HepG2 (cell line): Measurements from ENCODE around the gene MGA. TPM values are rescaled to one million over a fixed set of nuclear protein-coding genes. Genes with fewer than 3 reads are reported as not detected.

Experiments
- ATAC-seq: fragments of 200-7000 bp; cut with Tn5 transposase; 3 replicates; pipeline ENCODE4 v1.9.1; 2020; ENCODE audit warnings: mild to moderate bottlenecking, moderate library complexity
- BruUV-seq: library from RNA; stranded (reverse); fragments of 400-500 nt; replicated peaks from 2 replicates; lab custom pipeline; 2021; lab: Mats Ljungman, UMichigan
- CTCF ChIA-PET: fragments of 300-600 bp; formaldehyde crosslinking; extraction: SDS; loops from one replicate; lab custom pipeline; 2021; ENCODE audit warnings: low total read pairs, inconsistent platforms, low intra/inter-chr PET ratio; lab: Yijun Ruan, JAX
- POLR2A ChIA-PET: fragments of 350-600 bp; sonication (Branson Sonifier 250); formaldehyde crosslinking; loops from one replicate; lab custom pipeline; 2020; ENCODE audit warnings: antibody characterized with exemption, inconsistent platforms; lab: Yijun Ruan, JAX
- DNase-seq: peaks from one replicate; pipeline ENCODE4 v3.0.0-alpha.2; 2015; ENCODE audit warnings: low spot score
- FAIRE-seq: peaks from 3 replicates; lab custom pipeline; 2011; peaks lifted over from hg19 to GRCh38; lab: Jason Lieb, UNC
- H2AFZ ChIP-seq: one replicate; pipeline ENCODE4 v1.6.1; 2011; ENCODE audit warnings: low read length, inconsistent platforms
- H3K27ac ChIP-seq: fragments of 300-600 bp; 3 replicates; pipeline ENCODE4 v1.8.0; 2011; ENCODE audit warnings: mixed run types, mild to moderate bottlenecking, mixed read lengths, low read length, inconsistent platforms; ENCODE audit not compliant: insufficient read depth; ENCODE audit errors: extremely low read length
- H3K27me3 ChIP-seq, 2 experiments: fragments of 200-600 bp in 1 of 2; 2 replicates in 1 of 2; 3 replicates in 1 of 2; pipeline versions ENCODE4 v1.6.0 to v1.8.0; 2011; ENCODE audit warnings: low read length in 2 of 2, mild to moderate bottlenecking in 2 of 2, moderate library complexity in 2 of 2, inconsistent platforms in 1 of 2; ENCODE audit not compliant: insufficient read depth in 2 of 2, control insufficient read depth in 1 of 2
- H3K36me3 ChIP-seq, 2 experiments: fragments of 200-600 bp in 1 of 2; replicated peaks in 1 of 2; 2 replicates in 1 of 2; 3 replicates in 1 of 2; pipeline versions ENCODE4 v1.5.1 to v1.8.0; 2011; ENCODE audit warnings: low read length in 2 of 2, inconsistent platforms in 1 of 2; ENCODE audit not compliant: insufficient read depth in 2 of 2, control insufficient read depth in 1 of 2
- H3K4me1 ChIP-seq: 2 replicates; pipeline ENCODE4 v1.5.1; 2012; ENCODE audit warnings: low read length, inconsistent platforms; ENCODE audit not compliant: insufficient read depth
- H3K4me2 ChIP-seq: 2 replicates; pipeline ENCODE4 v1.6.0; 2011; ENCODE audit warnings: low read depth, low read length, inconsistent platforms
- H3K4me3 ChIP-seq, 3 experiments: fragments of 200-600 bp in 1 of 3; sonication (generic), shearing (Covaris generic) in 1 of 3; replicated peaks in 1 of 3; 2 replicates each; pipeline ENCODE4 v1.5.1; 2011 to 2016; ENCODE audit warnings: low read length in 3 of 3, inconsistent platforms in 2 of 3, low read depth in 2 of 3, mild to moderate bottlenecking in 2 of 3, control low read depth in 1 of 3, mixed read lengths in 1 of 3; ENCODE audit not compliant: insufficient read depth in 1 of 3
- H3K79me2 ChIP-seq: one replicate; pipeline ENCODE4 v1.6.1; 2011; ENCODE audit warnings: low read length, inconsistent platforms; ENCODE audit not compliant: insufficient read depth
- H3K9ac ChIP-seq: 2 replicates; pipeline ENCODE4 v1.6.0; 2011; ENCODE audit warnings: mild to moderate bottlenecking, low read depth, low read length, inconsistent platforms; ENCODE audit not compliant: insufficient read depth
- H3K9me3 ChIP-seq: 2 replicates; pipeline ENCODE4 v1.5.1; 2012; ENCODE audit warnings: mild to moderate bottlenecking, low read length
- H4K20me1 ChIP-seq: 2 replicates; pipeline ENCODE4 v1.6.0; 2011; ENCODE audit warnings: inconsistent platforms, mild to moderate bottlenecking, low read length, moderate library complexity; ENCODE audit not compliant: insufficient read depth
- ADNP ChIP-seq: sonication (generic); formaldehyde crosslinking; IDR thresholded peaks from 2 replicates; pipeline ENCODE4 v1.4.0; 2020; ENCODE audit warnings: missing genetic modification reagents
- ATRX ChIP-seq: sonication (generic); formaldehyde crosslinking; IDR thresholded peaks from 2 replicates; pipeline ENCODE4 v1.4.0; 2020; ENCODE audit warnings: missing genetic modification reagents, borderline replicate concordance
- CC2D1A ChIP-seq: sonication (generic); formaldehyde crosslinking; IDR thresholded peaks from 2 replicates; pipeline ENCODE4 v1.8.1; 2023; ENCODE audit warnings: mild to moderate bottlenecking, missing genetic modification reagents
- FOXK1 ChIP-seq: sonication (generic); formaldehyde crosslinking; IDR thresholded peaks from 2 replicates; pipeline ENCODE4 v1.4.0; 2020; ENCODE audit warnings: low read depth, missing genetic modification reagents, borderline replicate concordance
- IKZF4 ChIP-seq: sonication (generic); formaldehyde crosslinking; IDR thresholded peaks from 2 replicates; pipeline ENCODE4 v1.5.1; 2020; ENCODE audit warnings: borderline replicate concordance, mild to moderate bottlenecking, low read depth, missing genetic modification reagents; ENCODE audit errors: not compliant biosample characterization
- MEIS1 ChIP-seq: sonication (generic); formaldehyde crosslinking; IDR thresholded peaks from 2 replicates; pipeline ENCODE4 v1.9.0; 2021; ENCODE audit warnings: mild to moderate bottlenecking, missing genetic modification reagents, moderate library complexity, borderline replicate concordance
- NPAS2 ChIP-seq: sonication (generic); formaldehyde crosslinking; IDR thresholded peaks from 2 replicates; pipeline ENCODE4 v1.8.0; 2022; ENCODE audit warnings: mild to moderate bottlenecking, missing genetic modification reagents, borderline replicate concordance
- NR2F2 ChIP-seq: IDR thresholded peaks from 2 replicates; pipeline ENCODE4 v1.6.1; 2012; ENCODE audit warnings: low read depth, inconsistent platforms, borderline replicate concordance
- THAP11 ChIP-seq: IDR thresholded peaks from 2 replicates; pipeline ENCODE4 v1.6.1; 2016; ENCODE audit warnings: missing biosample characterization, missing genetic modification reagents
- ZBTB2 ChIP-seq: sonication (generic); formaldehyde crosslinking; IDR thresholded peaks from 2 replicates; pipeline ENCODE4 v1.8.0; 2022; ENCODE audit warnings: low read depth, missing genetic modification reagents
- ZBTB8A ChIP-seq: sonication (generic); formaldehyde crosslinking; IDR thresholded peaks from 2 replicates; pipeline ENCODE4 v1.4.0; 2020; ENCODE audit warnings: mild to moderate bottlenecking, low read depth, missing genetic modification reagents, borderline replicate concordance
- ZNF329 ChIP-seq: sonication (generic); formaldehyde crosslinking; IDR thresholded peaks from 2 replicates; pipeline ENCODE4 v1.9.0; 2021; ENCODE audit warnings: low read depth, mild to moderate bottlenecking, missing genetic modification reagents
- ZNF546 ChIP-seq: sonication (generic); formaldehyde crosslinking; conservative IDR thresholded peaks from 2 replicates; pipeline ENCODE4 v1.8.1; 2023; ENCODE audit warnings: mild to moderate bottlenecking, missing genetic modification reagents
- ZNF713 ChIP-seq: sonication (generic); formaldehyde crosslinking; IDR thresholded peaks from 2 replicates; pipeline ENCODE4 v1.4.0; 2020; ENCODE audit warnings: mild to moderate bottlenecking, missing genetic modification reagents
- WGBS: methylation state at CpG from one replicate; pipeline ENCODE4 v1.1.6; 2017; ENCODE audit warnings: low lambda C conversion rate; 5-methylcytosine and 5-hydroxymethylcytosine counted together
- in situ Hi-C: cut with HindIII; loops from 2 replicates; pipeline ENCODE4 v1.10.0; 2017; ENCODE audit warnings: low pct_unique_long_range_greater_than_20kb; ENCODE audit not compliant: extremely low pct_ligation_motif_present
- intact Hi-C: fragments of 100-400 bp; cut with micrococcal nuclease; formaldehyde crosslinking; loops from one replicate; pipeline ENCODE4 v1.10.0; 2022; ENCODE audit not compliant: unreplicated experiment
- polyA plus RNA-seq, 8 experiments: library from polyadenylated mRNA; depleted of rRNA in 3 of 8; stranded (reverse) in 7 of 8; unstranded in 1 of 8; fragments of >200 nt; fragmentation: Illumina TruSeq in 4 of 8; extraction: Trizol in 4 of 8; gene quantifications; 2 replicates each; pipeline versions ENCODE4 v1.2.1 to v1.2.3, GENCODE V29; 2011 to 2016; ENCODE audit warnings: low read depth in 4 of 8, missing spikeins in 1 of 8, mixed read lengths in 1 of 8; ENCODE audit not compliant: insufficient read depth in 1 of 8
- total RNA-seq, 5 experiments: library from RNA; depleted of rRNA; stranded (reverse); fragments of >200 nt; fragmentation: Illumina TruSeq; extraction: Trizol; gene quantifications; 2 replicates each; pipeline ENCODE4 v1.2.3, GENCODE V29; 2016; ENCODE audit warnings: low read depth in 1 of 5
- TF ChIP-seq, protein P1 (sequence below): sonication (generic); formaldehyde crosslinking; IDR thresholded peaks from 2 replicates; pipeline ENCODE4 v1.4.0; 2020; ENCODE audit warnings: missing genetic modification reagents
- TF ChIP-seq, protein P2 (sequence below): sonication (generic); formaldehyde crosslinking; IDR thresholded peaks from 2 replicates; pipeline ENCODE4 v1.4.0; 2020; ENCODE audit warnings: low read depth, mild to moderate bottlenecking, missing genetic modification reagents

Gene MGA
- total and polyA plus RNA-seq, 2 of the 13 experiments (the other 11 are each of a cell fraction or from before 2014, with no cell fraction given): 5.3 to 59.0 TPM

- TF ChIP-seq ZBTB2 (CRISPR knock-in tag): no peak
- TF ChIP-seq, all 625 proteins: peak for 0
Measured at GRCh38 chr15:41791547-41791937, 131.3 kb downstream of the MGA start (continued).

- H3K79me2 ChIP-seq: peaks cover 2% of the 10 kb centered on the region
- TF ChIP-seq ZBTB8A (no peak), ADNP (CRISPR knock-in tag) (no peak), NPAS2 (CRISPR knock-in tag) (no peak), CC2D1A (CRISPR knock-in tag) (no peak), ZNF546 (no peak), MEIS1 (CRISPR knock-in tag) (no peak), ATRX (no peak), NR2F2 (no peak), THAP11 (CRISPR knock-in tag) (no peak), ZNF329 (no peak), FOXK1 (CRISPR knock-in tag) (no peak), IKZF4 (no peak), ZNF713 (no peak)
- TF ChIP-seq, protein P1, sequence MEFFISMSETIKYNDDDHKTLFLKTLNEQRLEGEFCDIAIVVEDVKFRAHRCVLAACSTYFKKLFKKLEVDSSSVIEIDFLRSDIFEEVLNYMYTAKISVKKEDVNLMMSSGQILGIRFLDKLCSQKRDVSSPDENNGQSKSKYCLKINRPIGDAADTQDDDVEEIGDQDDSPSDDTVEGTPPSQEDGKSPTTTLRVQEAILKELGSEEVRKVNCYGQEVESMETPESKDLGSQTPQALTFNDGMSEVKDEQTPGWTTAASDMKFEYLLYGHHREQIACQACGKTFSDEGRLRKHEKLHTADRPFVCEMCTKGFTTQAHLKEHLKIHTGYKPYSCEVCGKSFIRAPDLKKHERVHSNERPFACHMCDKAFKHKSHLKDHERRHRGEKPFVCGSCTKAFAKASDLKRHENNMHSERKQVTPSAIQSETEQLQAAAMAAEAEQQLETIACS (CRISPR knock-in tag): no peak
- TF ChIP-seq, protein P2, sequence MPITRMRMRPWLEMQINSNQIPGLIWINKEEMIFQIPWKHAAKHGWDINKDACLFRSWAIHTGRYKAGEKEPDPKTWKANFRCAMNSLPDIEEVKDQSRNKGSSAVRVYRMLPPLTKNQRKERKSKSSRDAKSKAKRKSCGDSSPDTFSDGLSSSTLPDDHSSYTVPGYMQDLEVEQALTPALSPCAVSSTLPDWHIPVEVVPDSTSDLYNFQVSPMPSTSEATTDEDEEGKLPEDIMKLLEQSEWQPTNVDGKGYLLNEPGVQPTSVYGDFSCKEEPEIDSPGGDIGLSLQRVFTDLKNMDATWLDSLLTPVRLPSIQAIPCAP (CRISPR knock-in tag): no peak
- H3K9ac ChIP-seq: no peak overlapping the region
- intact Hi-C loops: no loop called here
- FAIRE-seq (no peak), DNase-seq (no peak), ATAC-seq (no peak)
- BruUV-seq: no TSS peak
- H3K27ac ChIP-seq: no peak overlapping the region
- H3K36me3 ChIP-seq: no peaks in the 10 kb centered on the region
- 97% methylated on average over 5 of the region's 5 CpGs for WGBS
- no peak overlapping the region for H3K4me2 ChIP-seq
- CTCF ChIA-PET: no interaction called here
- no peaks in the 10 kb centered on the region for H4K20me1 ChIP-seq
- no peak overlapping the region for H2AFZ ChIP-seq
- POLR2A ChIA-PET: no interaction called here
- H3K9me3 ChIP-seq: no peaks in the 10 kb centered on the region
- H3K4me1 ChIP-seq: peaks cover 47% of the 10 kb centered on the region
- H3K27me3 ChIP-seq: no peaks in the 10 kb centered on the region
- no peak overlapping the region for H3K4me3 ChIP-seq
- in situ Hi-C loops: no loop called here
Measured at GRCh38 chr15:41792000-41792637, 131.9 kb downstream of the MGA start.
